NCI-H748 (cell line): Measurements from ENCODE around the gene THAP3.
A peak's percentile ranks its signal among the peaks of the same experiment; 100 is the strongest.
"Not testable (repeated sequence)": the region's sequence is repeated elsewhere in the genome, so short reads cannot be mapped to it uniquely, and the experiment has no call there.

Source experiments
- DNase-seq: peaks from one replicate; lab custom pipeline; 2025; ENCODE audit not compliant: unreplicated experiment; lab: John Stamatoyannopoulos, UW

THAP3 gene

GRCh38 chr1:6632588-6633514, 8.2 kb downstream of the THAP3 start:
- no peak for DNase-seq

- peak; percentile 5 for DNase-seq
Measured at GRCh38 chr1:6634371-6635052, 9.8 kb downstream of the THAP3 start.

GRCh38 chr1:6635161-6635909, 10.7 kb downstream of the THAP3 start:
- no peak for DNase-seq

GRCh38 chr1:6635910-6636760, 11.5 kb downstream of the THAP3 start:
- no peak for DNase-seq

- DNase-seq = not testable (repeated sequence)
Measured at GRCh38 chr1:6636778-6637177, 12.1 kb downstream of the THAP3 start.

GRCh38 chr1:6637770-6638169, 13.1 kb downstream of the THAP3 start:
- no peak for DNase-seq

- no peak for DNase-seq
Measured at GRCh38 chr1:6638226-6638625, 13.6 kb downstream of the THAP3 start.

GRCh38 chr1:6640867-6641266, 16.2 kb downstream of the THAP3 start:
- not testable (repeated sequence) for DNase-seq

- DNase-seq = no peak
Measured at GRCh38 chr1:6645018-6645417, 20.4 kb downstream of the THAP3 start.

- peak; percentile 46 for DNase-seq
Measured at GRCh38 chr1:6646499-6647148, 22.0 kb downstream of the THAP3 start.

GRCh38 chr1:6648556-6648955, 23.9 kb downstream of the THAP3 start:
- DNase-seq = no peak

- DNase-seq = no peak
Measured at GRCh38 chr1:6651909-6652308, 27.2 kb downstream of the THAP3 start.

- no peak for DNase-seq
Measured at GRCh38 chr1:6652986-6653385, 28.3 kb downstream of the THAP3 start.

GRCh38 chr1:6653436-6654290, 29.0 kb downstream of the THAP3 start:
- no peak for DNase-seq

- no peak for DNase-seq
Measured at GRCh38 chr1:6657138-6657537, 32.5 kb downstream of the THAP3 start.

- no peak for DNase-seq
Measured at GRCh38 chr1:6658359-6659060, 33.8 kb downstream of the THAP3 start.

GRCh38 chr1:6660415-6661049, 35.9 kb downstream of the THAP3 start:
- no peak for DNase-seq

GRCh38 chr1:6662468-6662867, 37.8 kb downstream of the THAP3 start:
- DNase-seq = not testable (repeated sequence)
